ENCODE measurements around the gene GMIP.
"Not testable (repeated sequence)": the region's sequence is repeated elsewhere in the genome, so short reads cannot be mapped to it uniquely, and the experiment has no call there.

Gene GMIP

DNA sequence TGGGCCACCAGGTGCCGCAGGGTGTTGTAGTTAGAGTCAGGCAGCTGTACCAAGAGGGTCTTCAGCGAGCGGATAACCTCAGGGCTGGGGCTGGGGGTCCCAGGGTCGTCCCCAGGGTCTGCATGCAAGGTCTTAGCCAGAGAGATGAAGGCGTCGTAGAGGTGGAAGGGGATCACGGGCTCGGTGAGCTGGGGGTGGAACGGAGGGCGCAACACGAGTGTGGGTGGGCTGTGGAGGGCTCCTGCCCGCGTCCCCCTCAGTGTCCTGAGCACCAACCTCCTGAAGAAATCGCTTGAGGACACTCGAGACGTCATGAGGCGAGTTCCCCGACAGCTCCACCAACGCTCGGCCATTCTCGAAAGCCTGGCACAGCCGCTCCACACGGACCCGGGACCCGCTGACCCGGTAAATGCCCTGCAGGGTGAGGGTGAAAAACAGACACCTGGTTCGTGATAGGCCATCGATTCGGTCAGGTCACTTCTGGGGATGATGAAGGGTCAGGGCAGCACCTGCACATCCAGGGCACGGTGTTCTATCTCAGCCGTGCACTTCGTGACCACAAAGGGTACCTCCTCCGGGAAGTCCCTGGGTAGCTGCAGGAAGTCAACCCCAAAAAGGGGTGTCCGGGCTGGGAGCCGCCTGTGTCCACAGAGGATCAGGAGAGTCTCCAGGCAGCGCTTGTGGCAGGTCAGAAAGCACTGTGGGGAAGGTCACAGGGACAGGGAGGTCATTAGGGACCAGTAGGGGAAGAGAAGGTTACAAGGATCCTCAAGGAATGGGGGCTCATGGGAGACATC lies 8.7 kb downstream of the GMIP start:
- no peak for DNase-seq

- DNase-seq = no peak
These were observed 9.5 kb downstream of the GMIP start for GRCh38 chr19:19633711-19634515.

- DNase-seq = no peak
These were observed 10.8 kb downstream of the GMIP start for GRCh38 chr19:19632661-19633060.

DNA sequence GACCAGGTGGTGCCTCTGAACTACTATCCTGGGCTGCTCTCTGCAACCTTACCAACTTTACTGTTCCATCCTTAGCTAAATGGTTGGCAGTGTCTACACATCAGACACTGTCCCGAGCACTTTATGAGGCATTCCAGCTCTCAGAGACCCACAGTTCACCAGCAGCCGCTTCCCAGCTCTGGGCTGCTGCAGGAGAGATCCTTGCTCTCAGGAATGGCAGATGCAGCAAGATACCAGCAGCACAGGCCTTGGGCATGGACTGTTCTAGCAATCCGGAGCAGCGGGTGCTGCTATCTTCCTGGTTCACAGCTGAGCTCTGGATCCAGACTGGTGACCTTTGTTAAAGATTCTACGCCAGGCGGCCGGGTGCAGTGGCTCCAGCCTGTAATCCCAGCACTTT lies 12.1 kb downstream of the GMIP start:
- DNase-seq = no peak

DNA sequence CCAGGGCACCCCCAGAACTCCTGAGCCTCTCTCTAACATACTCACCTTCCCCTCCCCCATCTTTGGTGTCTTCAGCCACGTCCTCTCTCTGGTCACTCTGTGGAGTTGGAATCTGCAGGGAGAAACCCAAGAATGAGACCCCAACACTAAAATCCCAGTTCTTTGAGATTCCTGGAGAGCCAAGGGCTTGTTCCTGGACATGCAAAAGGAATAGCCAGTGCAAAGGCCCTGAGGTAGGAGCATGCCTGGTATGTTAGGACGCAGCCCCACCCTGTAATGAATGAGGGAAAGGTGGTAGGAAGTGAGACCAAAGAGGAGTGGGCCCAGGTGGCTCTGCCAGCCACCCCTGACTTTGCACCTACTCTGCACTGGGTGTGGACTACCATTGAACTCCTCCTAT lies 13.0 kb downstream of the GMIP start:
- DNase-seq = no peak

- no peak for DNase-seq
These were observed 13.4 kb downstream of the GMIP start for GRCh38 chr19:19630062-19630414.

DNA sequence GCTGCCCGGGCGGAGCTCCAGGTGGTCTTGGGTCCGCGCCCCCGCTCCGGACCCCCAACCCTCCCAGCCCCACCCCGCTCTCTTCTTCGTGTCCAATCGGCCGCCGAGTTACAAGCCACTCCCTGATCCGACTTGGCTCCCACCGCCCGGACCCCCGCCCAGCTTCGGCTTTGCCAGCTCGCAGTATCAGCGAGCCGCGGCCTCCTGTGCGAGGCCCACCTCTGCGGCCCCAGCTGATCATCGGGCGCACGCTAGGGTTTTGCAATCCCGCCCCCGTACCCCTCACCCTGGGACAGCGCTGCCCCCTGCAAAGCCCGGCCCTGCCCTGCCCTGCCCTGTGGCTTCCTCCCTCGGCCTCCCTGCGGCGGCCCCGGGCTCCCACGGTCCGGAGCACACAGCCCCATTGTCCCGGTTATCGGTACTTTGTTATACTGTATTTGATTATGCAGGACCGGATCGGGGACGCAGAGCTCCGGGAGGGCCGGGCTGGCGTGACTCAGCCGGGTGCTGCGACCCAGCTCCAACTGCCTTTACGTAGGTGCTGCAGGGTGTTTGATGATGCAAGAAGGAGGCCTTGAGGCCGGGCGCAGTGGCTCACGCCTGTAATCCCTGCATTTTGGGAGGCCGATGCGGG lies 14.8 kb downstream of the GMIP start:
- DNase-seq = peak; percentile 70

- peak; percentile 75 for DNase-seq
These were observed 15.6 kb downstream of the GMIP start, which contains the start of gene LPAR2 for GRCh38 chr19:19627621-19628500. TSS of gene LPAR2 (minus strand) at chr19:19628220. CDS start at chr19:19627275, 945 bp downstream.

DNA sequence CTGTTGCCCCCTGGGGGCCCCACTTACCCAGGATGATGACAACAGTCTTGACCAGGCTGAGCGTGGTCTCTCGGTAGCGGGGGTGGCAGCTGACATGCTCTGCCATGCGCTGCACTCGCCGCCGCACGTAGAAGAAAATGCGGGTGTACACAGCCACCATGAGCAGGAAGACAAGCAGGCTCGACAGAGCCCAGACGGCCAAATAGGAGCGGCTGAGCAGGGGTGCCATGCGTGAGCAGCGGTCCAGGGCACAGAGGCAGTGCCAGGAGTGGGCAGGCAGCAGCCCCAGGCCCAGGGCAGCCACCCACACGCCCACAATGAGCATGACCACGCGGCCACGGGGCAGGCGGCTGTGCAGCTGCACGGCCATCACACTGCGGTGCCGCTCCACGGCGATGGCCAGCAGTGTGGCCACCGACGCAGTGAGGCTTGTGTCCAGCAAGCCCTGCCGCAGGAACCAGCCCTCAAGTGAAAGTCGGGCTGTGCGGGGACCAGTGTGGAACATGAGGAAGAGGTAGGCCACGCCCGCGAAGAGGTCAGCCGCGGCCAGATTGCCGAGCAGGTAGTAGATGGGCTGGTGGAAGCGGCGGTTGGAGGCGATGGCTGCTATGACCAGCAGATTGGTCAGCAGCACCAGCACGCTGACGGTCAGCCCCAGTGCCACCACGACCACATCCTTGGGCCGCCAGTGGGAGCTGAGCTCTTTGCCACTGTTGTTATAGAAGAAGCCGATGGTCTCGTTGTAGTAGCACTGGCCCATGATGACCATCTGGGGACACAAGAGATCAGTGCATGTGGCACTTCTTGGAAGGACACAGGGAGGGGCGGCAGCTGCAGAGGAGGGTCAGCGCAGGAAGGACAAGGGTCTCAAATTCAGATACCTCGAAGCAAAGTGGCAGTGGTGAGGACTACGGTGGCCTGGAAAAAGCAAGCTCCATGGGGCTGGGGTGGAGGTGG lies 16.7 kb downstream of the GMIP start:
- no peak for DNase-seq

GRCh38 chr19:19624032-19624570 lies 19.4 kb downstream of the GMIP start:
- no peak for DNase-seq

DNA sequence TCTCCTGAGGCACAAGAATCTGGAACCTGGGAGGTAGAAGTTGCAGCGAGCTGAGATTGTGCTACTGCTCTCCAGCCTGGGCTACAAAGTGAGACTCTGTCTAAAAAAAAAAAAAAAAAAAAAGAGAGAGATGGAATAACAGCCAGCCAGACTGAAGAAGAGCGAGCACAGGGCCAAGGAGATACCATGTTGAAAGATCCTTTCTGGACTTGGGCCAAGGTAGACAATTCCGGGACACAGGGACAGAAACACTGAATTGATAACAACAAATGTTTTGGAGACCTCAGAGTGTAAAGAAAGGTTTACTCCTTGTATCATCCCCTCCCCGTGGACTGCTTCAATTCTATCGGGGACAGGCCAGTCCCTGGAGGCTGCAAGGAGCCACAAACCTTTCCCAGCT lies 20.1 kb downstream of the GMIP start:
- DNase-seq = no peak

GRCh38 chr19:19619849-19620210 lies 23.6 kb downstream of the GMIP start:
- no peak for DNase-seq

DNA sequence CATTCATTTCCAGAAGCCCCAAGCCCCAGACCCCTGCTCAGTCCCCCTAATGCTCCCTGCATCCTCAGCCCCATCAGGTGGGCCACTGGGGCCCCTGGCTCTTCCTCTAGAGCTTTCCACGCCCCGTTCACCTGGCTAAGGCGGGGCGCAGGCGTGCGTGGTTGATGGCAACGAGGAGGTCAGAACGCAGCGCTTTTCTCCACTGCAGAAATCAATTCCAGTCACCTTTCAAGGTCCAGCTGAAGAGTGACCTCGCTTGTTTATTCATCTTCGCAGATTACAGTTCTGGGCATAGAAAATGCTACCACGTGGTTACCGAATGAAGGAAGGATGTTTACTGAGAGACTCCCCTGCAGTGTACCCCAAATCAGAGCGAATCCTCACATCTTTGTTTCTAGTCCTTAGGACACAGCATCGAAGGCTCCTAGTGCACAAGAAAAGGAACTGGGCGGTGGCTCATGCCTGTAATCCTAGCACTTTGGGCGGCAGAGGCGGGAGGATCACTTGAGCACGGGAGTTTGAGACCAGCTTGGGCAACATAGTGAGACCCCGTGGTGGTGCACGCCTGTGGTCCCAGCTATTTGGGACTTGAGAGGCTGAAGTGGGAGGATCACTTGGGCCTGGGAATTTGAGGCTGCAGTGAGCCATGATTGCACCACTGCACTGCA lies 24.1 kb downstream of the GMIP start:
- DNase-seq = no peak

- DNase-seq = peak; percentile 87
These were observed 25.0 kb downstream of the GMIP start, which contains the start of gene PBX4 for GRCh38 chr19:19618219-19619051. TSS of gene PBX4 (minus strand) at chr19:19618687. CDS start at chr19:19618629, 58 bp downstream.

GRCh38 chr19:19615086-19615485 lies 28.4 kb downstream of the GMIP start:
- DNase-seq = no peak

GRCh38 chr19:19613506-19613905 lies 30.0 kb downstream of the GMIP start:
- DNase-seq = no peak

GRCh38 chr19:19610376-19611202 lies 32.9 kb downstream of the GMIP start:
- no peak for DNase-seq

GRCh38 chr19:19606686-19607085 lies 36.8 kb downstream of the GMIP start:
- not testable (repeated sequence) for DNase-seq
